GM19193 (cell line): ENCODE data around the gene ARHGAP15.

Experiments used
- POLR2A ChIP-seq: IDR thresholded peaks from 4 replicates; pipeline ENCODE4 v1.6.1; 2011; ENCODE audit not compliant: insufficient read depth, insufficient read length; ENCODE audit errors: extremely low read depth

Gene ARHGAP15

GRCh38 chr2:143157418-143157817 is 28.2 kb downstream of the ARHGAP15 start:
- TF ChIP-seq POLR2A: no peak

- no peak for TF ChIP-seq POLR2A
Observed at GRCh38 chr2:143158098-143158497, 28.9 kb downstream of the ARHGAP15 start.

- no peak for TF ChIP-seq POLR2A
Observed at GRCh38 chr2:143158551-143159485, 29.6 kb downstream of the ARHGAP15 start.

GRCh38 chr2:143159486-143159840 is 30.2 kb downstream of the ARHGAP15 start:
- TF ChIP-seq POLR2A: no peak

- no peak for TF ChIP-seq POLR2A
Observed at GRCh38 chr2:143160732-143161707, 31.8 kb downstream of the ARHGAP15 start.

GRCh38 chr2:143162123-143162837 is 33.1 kb downstream of the ARHGAP15 start:
- TF ChIP-seq POLR2A: no peak

GRCh38 chr2:143162997-143163396 is 33.8 kb downstream of the ARHGAP15 start:
- no peak for TF ChIP-seq POLR2A

- TF ChIP-seq POLR2A: no peak
Observed at GRCh38 chr2:143163499-143163898, 34.3 kb downstream of the ARHGAP15 start.

- no peak for TF ChIP-seq POLR2A
Observed at GRCh38 chr2:143165291-143165690, 36.1 kb downstream of the ARHGAP15 start.

- TF ChIP-seq POLR2A: no peak
Observed at GRCh38 chr2:143169105-143169504, 39.9 kb downstream of the ARHGAP15 start.

- TF ChIP-seq POLR2A: no peak
Observed at GRCh38 chr2:143171817-143172216, 42.6 kb downstream of the ARHGAP15 start.

GRCh38 chr2:143175438-143175837 is 46.2 kb downstream of the ARHGAP15 start:
- TF ChIP-seq POLR2A: no peak

GRCh38 chr2:143176606-143177005 is 47.4 kb downstream of the ARHGAP15 start:
- no peak for TF ChIP-seq POLR2A

- no peak for TF ChIP-seq POLR2A
Observed at GRCh38 chr2:143177096-143177786, 48.0 kb downstream of the ARHGAP15 start.
